ENCODE results near the gene TTC22.

GRCh38 chr1:54819733-54820132, 18.6 kb upstream of the TTC22 start:
- TF ChIP-seq CTCF (IDR thresholded peaks at IDR 0.05) (no peak), ZFX (IDR thresholded peaks at IDR 0.05; ENCODE audit: borderline replicate concordance) (no peak)
